22Rv1 (cell line): ENCODE results near the gene OSBPL7.

Source experiments
- H3K27ac ChIP-seq: fragments of 450-650 bp; 2 replicates; pipeline ENCODE4 v1.5.1; 2017
- ZFX ChIP-seq: fragments of 450-650 bp; IDR thresholded peaks from 2 replicates; pipeline ENCODE4 v1.6.1; 2017; ENCODE audit warnings: antibody characterized with exemption, borderline replicate concordance
- TF ChIP-seq, protein P1 (sequence below): fragments of 450-650 bp; IDR thresholded peaks from 2 replicates; pipeline ENCODE4 v1.5.1; 2017; ENCODE audit warnings: mild to moderate bottlenecking

Gene OSBPL7

DNA sequence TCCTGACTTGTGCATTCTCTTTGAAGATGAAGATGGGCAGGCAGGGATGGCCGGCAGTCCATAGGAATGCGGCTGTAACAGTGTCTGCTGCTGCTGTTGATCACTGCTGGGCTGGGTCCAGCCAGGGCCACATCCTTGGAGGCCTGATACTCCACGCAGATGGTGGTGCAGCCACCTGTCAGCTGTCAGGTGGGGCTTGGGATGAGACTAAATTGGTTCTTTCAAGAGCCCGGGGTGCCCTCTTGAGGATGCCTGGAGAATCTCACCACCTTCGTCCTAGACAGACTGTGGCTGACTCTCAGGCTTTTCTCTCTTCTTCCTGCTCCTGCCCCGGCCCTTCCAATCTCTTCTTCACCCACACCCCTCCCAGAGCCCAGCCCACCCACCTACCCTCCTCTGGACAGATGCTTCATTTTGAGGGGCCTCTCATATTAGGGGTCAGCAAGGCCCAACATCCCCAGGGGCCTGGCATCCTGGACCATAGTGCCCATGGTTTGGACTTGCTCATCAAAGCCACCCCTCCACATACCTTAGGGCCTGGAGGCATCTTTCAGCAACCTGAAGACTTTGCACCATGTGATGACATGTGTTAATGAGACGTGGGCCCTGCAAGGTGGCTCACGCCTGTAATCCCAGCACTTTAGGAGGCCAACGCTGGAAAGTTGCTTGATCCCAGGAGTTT lies 19.1 kb downstream of the OSBPL7 start:
- H3K27ac ChIP-seq = no peak overlapping the region
- TF ChIP-seq, protein P1, sequence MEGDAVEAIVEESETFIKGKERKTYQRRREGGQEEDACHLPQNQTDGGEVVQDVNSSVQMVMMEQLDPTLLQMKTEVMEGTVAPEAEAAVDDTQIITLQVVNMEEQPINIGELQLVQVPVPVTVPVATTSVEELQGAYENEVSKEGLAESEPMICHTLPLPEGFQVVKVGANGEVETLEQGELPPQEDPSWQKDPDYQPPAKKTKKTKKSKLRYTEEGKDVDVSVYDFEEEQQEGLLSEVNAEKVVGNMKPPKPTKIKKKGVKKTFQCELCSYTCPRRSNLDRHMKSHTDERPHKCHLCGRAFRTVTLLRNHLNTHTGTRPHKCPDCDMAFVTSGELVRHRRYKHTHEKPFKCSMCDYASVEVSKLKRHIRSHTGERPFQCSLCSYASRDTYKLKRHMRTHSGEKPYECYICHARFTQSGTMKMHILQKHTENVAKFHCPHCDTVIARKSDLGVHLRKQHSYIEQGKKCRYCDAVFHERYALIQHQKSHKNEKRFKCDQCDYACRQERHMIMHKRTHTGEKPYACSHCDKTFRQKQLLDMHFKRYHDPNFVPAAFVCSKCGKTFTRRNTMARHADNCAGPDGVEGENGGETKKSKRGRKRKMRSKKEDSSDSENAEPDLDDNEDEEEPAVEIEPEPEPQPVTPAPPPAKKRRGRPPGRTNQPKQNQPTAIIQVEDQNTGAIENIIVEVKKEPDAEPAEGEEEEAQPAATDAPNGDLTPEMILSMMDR = peak; percentile 83
- TF ChIP-seq ZFX = no peak

DNA sequence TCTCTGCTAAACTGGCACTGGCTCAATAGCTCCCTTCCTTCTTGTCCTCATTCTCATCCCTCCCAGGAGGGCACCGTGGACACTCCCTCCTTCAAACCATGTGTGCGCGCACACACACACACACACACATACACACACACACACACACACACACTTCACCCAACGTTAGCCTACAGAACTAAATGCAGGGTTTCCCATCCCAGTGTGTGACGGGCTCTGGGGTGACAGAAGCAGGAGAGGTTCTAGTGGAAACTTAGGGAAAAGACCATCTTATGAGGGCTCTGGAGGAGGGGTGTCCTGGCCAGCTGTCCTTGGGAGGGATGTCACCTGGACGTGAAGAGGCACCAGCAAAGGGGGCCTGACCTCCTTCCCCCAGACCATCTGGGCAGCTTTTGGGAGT lies 19.7 kb downstream of the OSBPL7 start:
- TF ChIP-seq, protein P1 = no peak
- TF ChIP-seq ZFX = no peak
- no peak overlapping the region for H3K27ac ChIP-seq

DNA sequence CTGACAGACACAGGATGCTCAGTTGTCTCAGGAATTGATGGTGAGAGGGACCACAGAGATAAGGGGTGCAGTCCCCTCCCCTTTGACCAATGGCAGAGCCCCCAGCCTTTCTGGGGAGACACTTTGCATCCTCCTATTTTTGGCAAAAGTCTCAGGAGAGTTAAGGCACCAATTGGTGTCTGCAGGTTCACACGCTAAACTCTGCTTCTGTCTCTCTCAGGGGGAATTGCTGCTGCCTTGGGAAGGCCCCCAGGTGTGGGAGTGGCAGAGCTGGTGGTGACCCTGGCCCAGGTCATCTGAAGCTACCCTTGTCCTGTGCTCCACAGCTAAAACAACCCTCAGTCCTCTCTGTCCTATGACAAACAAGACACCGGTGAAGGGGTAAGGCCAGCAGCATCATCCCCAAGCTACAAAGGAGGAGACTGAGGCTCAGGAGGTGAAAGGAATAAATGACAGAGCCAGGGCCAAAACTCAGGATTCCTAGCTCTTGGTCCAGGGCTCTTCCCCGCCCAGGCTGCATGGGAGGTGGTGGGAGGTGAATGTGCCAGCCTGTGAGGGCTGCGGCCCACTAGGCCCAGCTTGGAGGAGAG lies 20.3 kb downstream of the OSBPL7 start:
- H3K27ac ChIP-seq = no peak overlapping the region
- no peak for TF ChIP-seq ZFX
- TF ChIP-seq, protein P1 = no peak

DNA sequence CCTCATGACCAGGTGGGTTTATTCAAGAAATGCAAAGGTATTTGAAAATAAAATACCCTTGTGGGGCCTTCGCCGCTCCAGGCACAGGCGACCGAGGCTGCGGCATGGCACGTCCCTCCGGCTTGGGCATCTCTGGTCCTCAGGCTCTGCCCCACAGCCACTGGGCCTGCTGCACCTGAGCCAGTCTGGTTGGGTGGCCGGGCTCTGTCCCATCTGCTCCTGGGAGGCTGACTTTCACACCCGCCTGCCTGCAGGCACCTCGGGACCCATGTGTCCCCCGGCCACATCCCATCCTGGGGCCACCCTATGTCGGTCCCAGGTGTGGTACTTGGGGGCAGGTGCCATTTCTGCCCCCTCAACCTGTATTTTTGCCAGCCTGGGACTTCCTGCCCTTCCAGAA lies 20.9 kb downstream of the OSBPL7 start:
- TF ChIP-seq, protein P1 = no peak
- no peak for TF ChIP-seq ZFX
- no peak overlapping the region for H3K27ac ChIP-seq

DNA sequence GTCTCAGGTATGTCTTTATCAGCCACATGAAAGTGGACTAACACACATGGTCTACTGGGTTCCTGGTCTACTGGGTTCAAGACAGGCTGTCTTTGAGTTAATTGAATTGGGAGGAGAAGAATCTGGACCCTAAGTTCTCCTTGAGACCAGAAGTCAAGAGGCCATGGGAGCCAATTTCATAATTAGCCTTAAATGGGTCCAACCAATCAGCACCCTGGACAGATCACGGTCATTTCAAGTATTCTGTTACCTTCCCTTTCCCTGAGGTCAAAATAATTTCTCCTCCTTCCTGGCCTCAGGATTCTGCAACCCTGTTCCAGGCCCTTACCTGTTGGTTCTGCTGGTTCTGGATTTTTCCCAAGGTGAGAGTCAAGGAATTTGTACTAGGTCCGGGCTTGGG lies 23.8 kb downstream of the OSBPL7 start:
- TF ChIP-seq, protein P1 = no peak
- TF ChIP-seq ZFX = no peak
- no peak overlapping the region for H3K27ac ChIP-seq

DNA sequence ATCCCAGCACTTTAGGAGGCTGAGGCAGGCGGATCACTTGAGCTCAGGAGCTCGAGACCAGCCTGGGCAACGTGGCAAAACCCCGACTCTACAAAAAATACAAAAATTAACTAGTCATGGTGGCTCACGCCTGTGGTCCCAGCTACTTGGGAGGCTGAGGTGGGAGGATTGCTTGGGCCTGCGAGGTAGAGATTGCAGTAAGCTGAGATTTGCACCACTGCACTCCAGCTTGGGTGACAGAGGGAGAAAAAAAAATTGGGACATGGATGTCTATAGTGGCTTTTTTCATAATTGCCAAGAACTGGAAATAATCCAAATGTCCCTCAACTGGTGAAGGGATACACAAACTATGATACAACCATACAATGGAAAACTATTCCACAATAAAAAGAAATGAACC lies 28.6 kb downstream of the OSBPL7 start:
- no peak overlapping the region for H3K27ac ChIP-seq
- no peak for TF ChIP-seq ZFX

DNA sequence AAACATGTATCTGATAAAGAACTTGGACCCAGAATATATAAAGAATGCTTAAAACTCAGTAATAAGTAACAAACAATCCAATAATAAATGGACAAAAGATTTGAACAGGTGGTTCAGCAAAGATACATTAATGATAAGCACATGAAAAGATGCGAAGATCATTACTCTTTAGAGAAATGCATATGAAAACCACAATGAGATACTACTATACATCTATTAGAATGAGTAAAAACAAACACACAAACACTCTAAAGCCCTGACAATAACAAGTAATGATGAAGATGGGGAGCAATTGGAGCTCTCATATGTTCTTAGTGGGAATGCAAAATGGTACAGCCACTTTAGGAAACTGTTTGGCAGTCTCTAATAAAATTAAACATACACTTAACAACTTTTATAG lies 29.1 kb downstream of the OSBPL7 start:
- TF ChIP-seq, protein P1 = no peak
- TF ChIP-seq ZFX = no peak
- H3K27ac ChIP-seq = no peak overlapping the region
